Esophagus muscularis mucosa (tissue), 4 donors: ENCODE measurements around the gene SNAP91. TPM values are rescaled to one million over a fixed set of nuclear protein-coding genes. Genes with fewer than 3 reads are reported as not detected.
"Not testable (repeated sequence)": the region's sequence is repeated elsewhere in the genome, so short reads cannot be mapped to it uniquely, and the experiment has no call there.

Source experiments
- DNase-seq: peaks from one replicate; pipeline ENCODE4 v3.0.0-alpha.2; 2017; ENCODE audit errors: extremely low spot score
- H3K27ac ChIP-seq, 4 donors: fragments of 200-600 bp; sonication (generic); replicated peaks in 1 of 4; 1 replicate in 3 of 4; 2 replicates in 1 of 4; pipeline ENCODE4 v1.5.1; 2016 to 2019; ENCODE audit warnings: mild to moderate bottlenecking in 1 of 4
- H3K27me3 ChIP-seq, 4 donors: fragments of 200-600 bp; sonication (generic); one replicate each; pipeline versions ENCODE4 v1.5.1 to v1.6.0; 2016 to 2019
- H3K36me3 ChIP-seq, 4 donors: fragments of 200-600 bp; sonication (generic); one replicate each; pipeline ENCODE4 v1.5.1; 2016 to 2019
- H3K4me1 ChIP-seq, 4 donors: fragments of 200-600 bp; sonication (generic); one replicate each; pipeline ENCODE4 v1.5.1; 2016 to 2019
- H3K4me3 ChIP-seq, 4 donors: fragments of 200-600 bp; sonication (generic); 1 replicate in 2 of 4; 2 replicates in 2 of 4; pipeline ENCODE4 v1.5.1; 2016 to 2019; ENCODE audit warnings: mild to moderate bottlenecking in 4 of 4, moderate library complexity in 1 of 4
- H3K9me3 ChIP-seq, 4 donors: fragments of 200-600 bp; sonication (generic); 1 replicate in 3 of 4; 2 replicates in 1 of 4; pipeline ENCODE4 v1.5.1; 2016 to 2019
- EP300 ChIP-seq: sonication (generic); formaldehyde crosslinking; IDR thresholded peaks from one replicate; pipeline ENCODE4 v1.6.1; 2017; ENCODE audit warnings: antibody characterized with exemption
- POLR2A ChIP-seq: fragments of 450-650 bp; IDR thresholded peaks from one replicate; pipeline ENCODE4 v1.6.1; 2017; ENCODE audit warnings: antibody characterized with exemption, moderate library complexity, mild to moderate bottlenecking, low read depth
- POLR2AphosphoS5 ChIP-seq, 2 donors: sonication (generic); formaldehyde crosslinking; IDR thresholded peaks; one replicate each; pipeline ENCODE4 v1.6.1; 2017; ENCODE audit warnings: antibody characterized with exemption in 2 of 2
- WGBS: methylation state at CpG from one replicate; pipeline ENCODE4 v1.1.5; 2018; 5-methylcytosine and 5-hydroxymethylcytosine counted together
- intact Hi-C: fragments of 100-400 bp; cut with DNase I; formaldehyde crosslinking; loops from one replicate; pipeline ENCODE4 v1.15.1; 2023
- total RNA-seq, 4 donors: library from RNA; depleted of rRNA; stranded (reverse); fragments of >200 nt; gene quantifications; one replicate each; pipeline versions ENCODE4 v1.1.0 to v1.2.1, GENCODE V29; 2016
- TF ChIP-seq, protein P1 (sequence below), 3 experiments: fragments of 200-600 bp in 2 of 3; fragments of 450-650 bp in 1 of 3; sonication (generic) in 2 of 3; IDR thresholded peaks; one replicate each; pipeline ENCODE4 v1.5.1; 2017 to 2019; ENCODE audit warnings: antibody characterized with exemption in 3 of 3, mild to moderate bottlenecking in 2 of 3, moderate library complexity in 1 of 3

The SNAP91 gene
- total RNA-seq, 4 donors from 2014 or later: 1.2 to 7.1 (median 3.9) TPM

GRCh38 chr6:83556871-83557270 lies 152.0 kb downstream of the SNAP91 start:
- Histone ChIP-seq H3K4me1 (no peaks in the 10 kb centered on the region), H3K4me3 (no peak overlapping the region), H3K27ac (no peak overlapping the region), H3K9me3 (no peaks in the 10 kb centered on the region), H3K36me3 (no peaks in the 10 kb centered on the region), H3K27me3 (no peaks in the 10 kb centered on the region)
- DNase-seq: no peak
- TF ChIP-seq POLR2AphosphoS5 (IDR thresholded peaks at IDR 0.05) (no peak), POLR2A (no peak), EP300 (no peak)
- TF ChIP-seq, protein P1, sequence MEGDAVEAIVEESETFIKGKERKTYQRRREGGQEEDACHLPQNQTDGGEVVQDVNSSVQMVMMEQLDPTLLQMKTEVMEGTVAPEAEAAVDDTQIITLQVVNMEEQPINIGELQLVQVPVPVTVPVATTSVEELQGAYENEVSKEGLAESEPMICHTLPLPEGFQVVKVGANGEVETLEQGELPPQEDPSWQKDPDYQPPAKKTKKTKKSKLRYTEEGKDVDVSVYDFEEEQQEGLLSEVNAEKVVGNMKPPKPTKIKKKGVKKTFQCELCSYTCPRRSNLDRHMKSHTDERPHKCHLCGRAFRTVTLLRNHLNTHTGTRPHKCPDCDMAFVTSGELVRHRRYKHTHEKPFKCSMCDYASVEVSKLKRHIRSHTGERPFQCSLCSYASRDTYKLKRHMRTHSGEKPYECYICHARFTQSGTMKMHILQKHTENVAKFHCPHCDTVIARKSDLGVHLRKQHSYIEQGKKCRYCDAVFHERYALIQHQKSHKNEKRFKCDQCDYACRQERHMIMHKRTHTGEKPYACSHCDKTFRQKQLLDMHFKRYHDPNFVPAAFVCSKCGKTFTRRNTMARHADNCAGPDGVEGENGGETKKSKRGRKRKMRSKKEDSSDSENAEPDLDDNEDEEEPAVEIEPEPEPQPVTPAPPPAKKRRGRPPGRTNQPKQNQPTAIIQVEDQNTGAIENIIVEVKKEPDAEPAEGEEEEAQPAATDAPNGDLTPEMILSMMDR (IDR thresholded peaks at IDR 0.05): no peak
- intact Hi-C loops: no loop called here

- H3K27ac ChIP-seq, H3K4me1 ChIP-seq, H3K9me3 ChIP-seq, intact Hi-C loops, DNase-seq, H3K4me3 ChIP-seq, H3K27me3 ChIP-seq, H3K36me3 ChIP-seq: not testable (repeated sequence)
- WGBS: 91% methylated on average over 4 of the region's 4 CpGs
Measured at GRCh38 chr6:83551748-83552147, 157.2 kb downstream of the SNAP91 start.

DNA sequence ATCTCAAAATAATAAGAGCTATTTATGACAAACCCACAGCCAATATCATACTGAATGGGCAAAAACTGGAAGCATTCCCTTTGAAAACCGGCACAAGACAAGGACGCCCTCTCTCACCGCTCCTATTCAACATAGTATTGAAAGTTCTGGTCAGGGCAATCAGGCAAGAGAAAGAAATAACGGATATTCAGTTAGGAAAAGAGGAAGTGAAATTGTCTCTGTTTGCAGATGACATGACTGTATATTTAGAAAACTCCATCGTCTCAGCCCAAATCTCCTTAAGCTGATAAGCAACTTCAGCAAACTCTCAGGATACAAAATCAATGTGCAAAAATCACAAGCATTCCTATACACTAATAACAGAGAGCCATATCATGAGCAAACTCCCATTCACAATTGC lies 158.4 kb downstream of the SNAP91 start:
- H3K4me3 ChIP-seq, H3K27ac ChIP-seq, H3K27me3 ChIP-seq, H3K9me3 ChIP-seq, H3K4me1 ChIP-seq, DNase-seq, H3K36me3 ChIP-seq, intact Hi-C loops: not testable (repeated sequence)
- WGBS: 67% methylated on average over 5 of the region's 5 CpGs

- WGBS: 52% methylated on average over 5 of the region's 5 CpGs
- Histone ChIP-seq H3K9me3 (no peaks in the 10 kb centered on the region), H3K27ac (no peak overlapping the region), H3K27me3 (no peaks in the 10 kb centered on the region), H3K36me3 (no peaks in the 10 kb centered on the region), H3K4me3 (no peak overlapping the region), H3K4me1 (no peaks in the 10 kb centered on the region)
- no peak for DNase-seq
- intact Hi-C loops: no loop called here
- no peak for TF ChIP-seq EP300
Measured at GRCh38 chr6:83546636-83547035, 162.3 kb downstream of the SNAP91 start.

DNA sequence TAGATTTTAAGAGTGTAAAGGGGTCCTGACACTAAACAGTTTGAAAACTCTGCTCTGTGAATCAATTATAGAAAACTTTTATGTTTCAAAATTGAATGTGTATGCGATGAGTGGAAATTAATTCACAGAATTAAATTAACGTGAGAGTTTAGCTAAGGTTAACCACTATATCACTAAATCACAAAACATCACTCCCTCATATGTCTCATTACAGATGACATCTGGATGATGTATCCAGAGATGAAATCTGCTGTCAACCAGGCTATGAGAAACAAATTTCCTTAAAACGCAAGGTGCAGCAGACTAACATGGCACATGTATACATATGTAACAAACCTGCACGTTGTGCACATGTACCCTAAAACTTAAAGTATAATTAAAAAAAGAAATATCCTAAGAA lies 169.2 kb downstream of the SNAP91 start:
- intact Hi-C loops: no loop called here

DNA sequence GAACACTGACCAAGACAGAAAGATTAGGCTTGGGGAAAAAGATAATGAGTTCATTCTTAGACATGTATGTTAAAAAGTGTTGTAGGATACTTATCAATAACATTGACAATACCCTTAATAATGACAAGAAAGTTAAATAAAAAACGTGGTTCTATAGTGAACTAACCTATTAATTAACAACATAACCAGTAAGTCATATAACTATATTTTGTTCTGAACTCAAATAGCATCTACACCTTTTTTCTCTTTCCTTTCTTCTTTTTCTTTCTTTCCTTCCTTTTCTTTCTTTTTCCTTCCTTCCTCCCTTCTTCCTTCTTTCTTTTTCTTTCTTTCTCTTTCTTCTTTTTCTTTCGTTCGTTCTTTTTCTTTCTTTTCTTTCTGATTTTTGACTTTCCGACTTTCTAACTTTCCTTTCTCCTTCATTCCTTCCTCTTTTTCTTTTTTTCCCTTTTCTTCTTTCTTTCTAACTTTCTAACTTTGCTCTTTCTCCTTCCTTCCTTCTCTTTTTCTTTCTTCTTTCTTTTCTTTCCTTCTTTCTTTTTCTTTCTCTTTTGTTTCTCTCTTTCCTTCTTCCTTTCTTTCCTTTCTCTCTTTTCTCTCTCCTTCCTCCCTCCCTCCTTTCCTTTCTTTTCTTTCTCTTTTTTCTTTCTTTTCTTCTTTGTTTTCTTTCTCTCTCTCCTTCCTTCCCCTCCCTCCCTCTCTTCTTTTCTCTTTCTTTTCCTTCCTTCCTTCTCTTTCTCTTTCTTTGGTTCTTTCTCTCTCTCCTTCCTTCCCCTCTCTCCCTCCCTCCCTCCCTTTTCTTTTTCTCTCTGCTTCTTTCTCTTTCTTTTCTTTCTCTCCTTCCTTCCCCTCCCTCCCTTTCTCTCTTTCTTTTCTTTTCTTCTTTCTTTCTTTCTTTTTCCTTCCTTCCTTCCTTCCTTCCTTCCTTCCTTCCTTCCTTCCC lies 172.0 kb downstream of the SNAP91 start:
- no peak for DNase-seq
- H3K27ac ChIP-seq: no peak overlapping the region
- H3K4me1 ChIP-seq: no peaks in the 10 kb centered on the region
- no peaks in the 10 kb centered on the region for H3K27me3 ChIP-seq
- peaks cover 0 to 4% (median 0%) of the 10 kb centered on the region in 4 donors for H3K9me3 ChIP-seq
- H3K36me3 ChIP-seq: no peaks in the 10 kb centered on the region
- intact Hi-C loops: no loop called here
- TF ChIP-seq EP300: no peak
- TF ChIP-seq, protein P1 (IDR thresholded peaks at IDR 0.05): no peak
- TF ChIP-seq POLR2AphosphoS5 (IDR thresholded peaks at IDR 0.05): no peak
- no peak for TF ChIP-seq POLR2A
- H3K4me3 ChIP-seq: no peak overlapping the region
- WGBS: 75% methylated on average over 4 of the region's 4 CpGs

More for the DNA sequence above, 169.2 kb downstream of the SNAP91 start:
- DNase-seq: no peak
- Histone ChIP-seq H3K27ac (no peak overlapping the region), H3K4me1 (no peaks in the 10 kb centered on the region), H3K36me3 (no peaks in the 10 kb centered on the region), H3K4me3 (no peak overlapping the region), H3K27me3 (no peaks in the 10 kb centered on the region), H3K9me3 (no peaks in the 10 kb centered on the region)
- no peak for TF ChIP-seq EP300
- TF ChIP-seq POLR2AphosphoS5 (IDR thresholded peaks at IDR 0.05): no peak
- TF ChIP-seq, protein P1 (IDR thresholded peaks at IDR 0.05): no peak
- TF ChIP-seq POLR2A: no peak
- WGBS: 74% methylated on average over 4 of the region's 4 CpGs
